Stomach (tissue), 9 donors: ENCODE results near the gene EME2. TPM values are rescaled to one million over a fixed set of nuclear protein-coding genes. Genes with fewer than 3 reads are reported as not detected.

Experiments
- DNase-seq, 2 donors: peaks; one replicate each; pipeline versions ENCODE4 v3.0.0 to v3.0.0-alpha.2; 2013 to 2019
- H3K27ac ChIP-seq, 5 donors: fragments of 200-600 bp in 4 of 5; sonication (generic) in 4 of 5; one replicate each; pipeline ENCODE4 v1.5.1; 2013 to 2019; ENCODE audit warnings: mild to moderate bottlenecking in 1 of 5, moderate library complexity in 1 of 5
- H3K27me3 ChIP-seq, 3 donors: fragments of 200-600 bp; sonication (generic); one replicate each; pipeline ENCODE4 v1.5.1; 2017 to 2019; ENCODE audit warnings: mixed run types in 1 of 3
- H3K36me3 ChIP-seq, 4 donors: fragments of 200-600 bp; sonication (generic); 1 replicate in 3 of 4; 2 replicates in 1 of 4; pipeline ENCODE4 v1.5.1; 2016 to 2019
- H3K4me1 ChIP-seq, 4 donors: fragments of 200-600 bp; sonication (generic); one replicate each; pipeline ENCODE4 v1.5.1; 2016 to 2019
- H3K4me3 ChIP-seq, 4 donors: fragments of 200-600 bp; sonication (generic) in 3 of 4; one replicate each; pipeline ENCODE4 v1.5.1; 2016 to 2019; ENCODE audit warnings: mild to moderate bottlenecking in 1 of 4
- H3K9me3 ChIP-seq, 4 donors: fragments of 200-600 bp; sonication (generic); one replicate each; pipeline ENCODE4 v1.5.1; 2016 to 2019
- CTCF ChIP-seq, 7 experiments: fragments of 450-650 bp in 4 of 7; fragments of 200-600 bp in 3 of 7; sonication (generic) in 3 of 7; IDR thresholded peaks; one replicate each; pipeline ENCODE4 v1.5.1; 2016 to 2019; ENCODE audit warnings: antibody characterized with exemption in 7 of 7, control low read depth in 2 of 7, mild to moderate bottlenecking in 1 of 7
- EP300 ChIP-seq: sonication (generic); formaldehyde crosslinking; IDR thresholded peaks from one replicate; pipeline ENCODE4 v1.6.1; 2017; ENCODE audit warnings: antibody characterized with exemption
- POLR2A ChIP-seq, 4 donors: fragments of 450-650 bp; IDR thresholded peaks; one replicate each; pipeline ENCODE4 v1.6.1; 2016; ENCODE audit warnings: antibody characterized with exemption in 4 of 4, control low read depth in 2 of 4, mild to moderate bottlenecking in 1 of 4, moderate library complexity in 1 of 4
- POLR2AphosphoS5 ChIP-seq, 3 donors: sonication (generic); formaldehyde crosslinking; IDR thresholded peaks; one replicate each; pipeline ENCODE4 v1.6.1; 2016; ENCODE audit warnings: antibody characterized with exemption in 3 of 3
- WGBS, 5 donors: extraction: QIAGEN DNeasy Blood & Tissue Kit in 3 of 5; methylation state at CpG; one replicate each; pipeline versions ENCODE4 v1.1.5 to v1.1.7; 2013 to 2018; 5-methylcytosine and 5-hydroxymethylcytosine counted together
- intact Hi-C: fragments of 100-400 bp; cut with DNase I; formaldehyde crosslinking; loops from one replicate; pipeline ENCODE4 v1.15.1; 2023; ENCODE audit warnings: low total_unique reads
- polyA plus RNA-seq, 3 donors: library from polyadenylated mRNA; stranded (reverse); fragments of 200-250 nt; gene quantifications; one replicate each; pipeline ENCODE4 v1.2.3, GENCODE V29; 2013
- total RNA-seq, 5 donors: library from RNA; depleted of rRNA; stranded (reverse); fragments of >200 nt; gene quantifications; one replicate each; pipeline versions ENCODE4 v1.1.0 to v1.2.3, GENCODE V29; 2014 to 2016
- donor health status: healthy with polysubstance abuse.
- donor health status: Bipolar disorder and iron deficiency.
- donor health status: healthy.

The EME2 gene
- total and polyA plus RNA-seq, 8 donors: 2.6 to 94.1 (median 13.3) TPM

- Histone ChIP-seq H3K9me3 (no peaks in the 10 kb centered on the region), H3K4me3 (no peak overlapping the region), H3K27ac (no peak overlapping the region), H3K36me3 (peaks cover 36 to 78% (median 77%) of the 10 kb centered on the region in 4 donors), H3K27me3 (no peaks in the 10 kb centered on the region), H3K4me1 (peaks cover 18 to 24% (median 21%) of the 10 kb centered on the region in 4 donors)
- intact Hi-C loops: no loop called here
- WGBS, 5 donors: 94 to 96% (median 95%) methylated on average over 29 to 32 of the region's 32 CpGs
- no peak for DNase-seq
- no peak for TF ChIP-seq POLR2A (IDR thresholded peaks at IDR 0.05)
- TF ChIP-seq CTCF (IDR thresholded peaks at IDR 0.05): no peak
- TF ChIP-seq EP300: no peak
- TF ChIP-seq POLR2AphosphoS5 (IDR thresholded peaks at IDR 0.05): no peak
Measured at GRCh38 chr16:1726661-1727502, 45.7 kb upstream of the EME2 start.

GRCh38 chr16:1727651-1728624 is 44.7 kb upstream of the EME2 start:
- Histone ChIP-seq H3K4me1 (peaks cover 7 to 14% (median 10%) of the 10 kb centered on the region in 4 donors), H3K36me3 (peaks cover 46 to 89% (median 88%) of the 10 kb centered on the region in 4 donors), H3K4me3 (no peak overlapping the region), H3K27ac (no peak overlapping the region), H3K27me3 (no peaks in the 10 kb centered on the region), H3K9me3 (no peaks in the 10 kb centered on the region)
- TF ChIP-seq CTCF (IDR thresholded peaks at IDR 0.05) (no peak), EP300 (no peak), POLR2AphosphoS5 (IDR thresholded peaks at IDR 0.05) (no peak), POLR2A (IDR thresholded peaks at IDR 0.05) (no peak)
- 80 to 94% (median 91%) methylated on average over 11 to 37 of the region's 37 CpGs for WGBS, 5 donors
- intact Hi-C loops: no loop called here
- no peak for DNase-seq

- no peak for DNase-seq
- no peaks in the 10 kb centered on the region for H3K9me3 ChIP-seq
- TF ChIP-seq EP300: no peak
- TF ChIP-seq POLR2A (IDR thresholded peaks at IDR 0.05): no peak
- TF ChIP-seq CTCF (IDR thresholded peaks at IDR 0.05): no peak
- no peak for TF ChIP-seq POLR2AphosphoS5 (IDR thresholded peaks at IDR 0.05)
- H3K36me3 ChIP-seq: peaks cover 57 to 100% (median 98%) of the 10 kb centered on the region in 4 donors
- WGBS, 5 donors: 93 to 99% (median 97%) methylated on average over 18 of the region's 18 CpGs
- peaks cover 0 to 3% (median under 1%) of the 10 kb centered on the region in 4 donors for H3K4me1 ChIP-seq
- H3K27me3 ChIP-seq: no peaks in the 10 kb centered on the region
- intact Hi-C loops: no loop called here
- no peak overlapping the region for H3K27ac ChIP-seq
- H3K4me3 ChIP-seq: no peak overlapping the region
Measured at GRCh38 chr16:1729026-1729425, 43.6 kb upstream of the EME2 start.

GRCh38 chr16:1729445-1729844 is 43.2 kb upstream of the EME2 start:
- Histone ChIP-seq H3K27ac (no peak overlapping the region), H3K4me1 (no peaks in the 10 kb centered on the region), H3K27me3 (no peaks in the 10 kb centered on the region), H3K4me3 (no peak overlapping the region), H3K36me3 (peaks cover 61 to 100% (median 100%) of the 10 kb centered on the region in 4 donors), H3K9me3 (no peaks in the 10 kb centered on the region)
- intact Hi-C loops: no loop called here
- 93 to 95% (median 94%) methylated on average over 34 to 35 of the region's 35 CpGs for WGBS, 5 donors
- DNase-seq: no peak
- TF ChIP-seq CTCF (IDR thresholded peaks at IDR 0.05): no peak
- no peak for TF ChIP-seq EP300
- TF ChIP-seq POLR2A (IDR thresholded peaks at IDR 0.05): no peak
- no peak for TF ChIP-seq POLR2AphosphoS5 (IDR thresholded peaks at IDR 0.05)
